HCT116 (cell line): ENCODE data around the gene LRRC3C. TPM values are rescaled to one million over a fixed set of nuclear protein-coding genes. Genes with fewer than 3 reads are reported as not detected.

Experiments
- ATAC-seq: fragments of 200-7000 bp; cut with Tn5 transposase; 2 replicates; pipeline ENCODE4 v1.9.1; 2020; ENCODE audit warnings: mild to moderate bottlenecking, moderate library complexity
- BruUV-seq: library from RNA; stranded (reverse); fragments of 400-500 nt; replicated peaks from 2 replicates; lab custom pipeline; 2021; lab: Mats Ljungman, UMichigan
- CTCF ChIA-PET: fragments of 300-600 bp; sonication (Branson Sonifier 250); formaldehyde crosslinking; loops from one replicate; lab custom pipeline; 2021; ENCODE audit warnings: antibody characterized with exemption; lab: Charles Lee
- POLR2A ChIA-PET: fragments of 300-600, 350-600 bp; sonication (Branson Sonifier 250); formaldehyde crosslinking; loops from one replicate; lab custom pipeline; 2021; ENCODE audit warnings: antibody characterized with exemption; lab: Charles Lee
- RAD21 ChIA-PET, 2 experiments: fragments of 300-600 bp; sonication (Branson Sonifier 250); formaldehyde crosslinking; loops; one replicate each; lab custom pipeline; 2023; ENCODE audit warnings: low total read pairs in 2 of 2; ENCODE audit not compliant: uncharacterized antibody in 2 of 2, unreplicated experiment in 2 of 2, low non-redundant PET in 1 of 2; lab: Charles Lee
- DNase-seq: peaks from one replicate; pipeline ENCODE4 v3.0.0-alpha.2; 2010; ENCODE audit warnings: low read depth, low spot score
- H2AFZ ChIP-seq: fragments of 200-600 bp; shearing (Covaris generic), sonication (generic); 2 replicates; pipeline ENCODE4 v1.6.1; 2017; ENCODE audit warnings: low read depth, mixed run types, mixed read lengths, antibody characterized with exemption, low read length; ENCODE audit not compliant: poor library complexity, severe bottlenecking
- H3K27ac ChIP-seq: 2 replicates; pipeline ENCODE4 v1.5.1; 2012; ENCODE audit warnings: low read depth, low read length
- H3K27me3 ChIP-seq: fragments of 200-600 bp; sonication (generic); 2 replicates; pipeline ENCODE4 v1.6.1; 2016; ENCODE audit warnings: mixed run types, low read length, mixed read lengths; ENCODE audit not compliant: insufficient read depth
- H3K36me3 ChIP-seq, 2 experiments: fragments of 200-500 bp in 1 of 2; fragments of 200-600 bp in 1 of 2; sonication (Bioruptor generic) in 1 of 2; sonication (generic) in 1 of 2; 2 replicates each; pipeline versions ENCODE4 v1.5.1 to v1.6.1; 2014 to 2016; ENCODE audit warnings: low read length in 2 of 2, inconsistent platforms in 1 of 2, mixed read lengths in 1 of 2, mixed run types in 1 of 2; ENCODE audit not compliant: insufficient read depth in 2 of 2, control insufficient read depth in 1 of 2
- H3K4me1 ChIP-seq, 2 experiments: fragments of 200-600 bp in 1 of 2; sonication (generic) in 1 of 2; 2 replicates each; pipeline versions ENCODE4 v1.5.1 to v1.6.1; 2012 to 2017; ENCODE audit warnings: low read length in 2 of 2, inconsistent platforms in 1 of 2, mild to moderate bottlenecking in 1 of 2, mixed read lengths in 1 of 2, mixed run types in 1 of 2, moderate library complexity in 1 of 2; ENCODE audit not compliant: insufficient read depth in 2 of 2, control insufficient read depth in 1 of 2
- H3K4me2 ChIP-seq: fragments of 200-600 bp; sonication (generic); 2 replicates; pipeline ENCODE4 v1.6.1; 2017; ENCODE audit warnings: mixed run types, low read length, mixed read lengths
- H3K4me3 ChIP-seq, 2 experiments: fragments of 200-600 bp in 1 of 2; sonication (generic) in 1 of 2; replicated peaks in 1 of 2; 2 replicates each; pipeline ENCODE4 v1.5.1; 2011 to 2016; ENCODE audit warnings: low read length in 2 of 2, control low read depth in 1 of 2, low read depth in 1 of 2, mild to moderate bottlenecking in 1 of 2, mixed read lengths in 1 of 2, mixed run types in 1 of 2
- H3K79me2 ChIP-seq: fragments of 200-600 bp; sonication (generic); 2 replicates; pipeline ENCODE4 v1.6.1; 2017; ENCODE audit warnings: mild to moderate bottlenecking, mixed run types, low read length, moderate library complexity, mixed read lengths; ENCODE audit not compliant: insufficient read depth
- H3K9ac ChIP-seq: fragments of 200-600 bp; sonication (generic); 2 replicates; pipeline ENCODE4 v1.6.1; 2016; ENCODE audit warnings: low read length, mixed read lengths
- H3K9me2 ChIP-seq: fragments of 200-600 bp; sonication (generic), shearing (Covaris generic); 2 replicates; pipeline ENCODE4 v1.6.1; 2017; ENCODE audit warnings: mixed run types, mild to moderate bottlenecking, moderate library complexity; ENCODE audit not compliant: insufficient read depth
- H3K9me3 ChIP-seq, 2 experiments: fragments of 200-500 bp in 1 of 2; fragments of 200-600 bp in 1 of 2; sonication (Bioruptor generic) in 1 of 2; sonication (generic) in 1 of 2; 2 replicates each; pipeline ENCODE4 v1.6.1; 2014 to 2017; ENCODE audit warnings: low read length in 2 of 2, mixed read lengths in 2 of 2, inconsistent platforms in 1 of 2, low read depth in 1 of 2, mild to moderate bottlenecking in 1 of 2, mixed run types in 1 of 2, moderate library complexity in 1 of 2; ENCODE audit not compliant: control insufficient read depth in 1 of 2, insufficient read depth in 1 of 2
- H4K20me1 ChIP-seq: fragments of 200-600 bp; sonication (generic), shearing (Covaris generic); 2 replicates; pipeline ENCODE4 v1.6.1; 2017; ENCODE audit warnings: mixed run types, mild to moderate bottlenecking, moderate library complexity; ENCODE audit not compliant: insufficient read depth
- EGR1 ChIP-seq: IDR thresholded peaks from 2 replicates; pipeline ENCODE4 v1.6.1; 2012; ENCODE audit warnings: low read depth
- ELF1 ChIP-seq: IDR thresholded peaks from 2 replicates; pipeline ENCODE4 v1.6.1; 2012; ENCODE audit warnings: low read depth, borderline replicate concordance
- EZH2 ChIP-seq: fragments of 200-600 bp; sonication (generic); IDR thresholded peaks from 2 replicates; pipeline ENCODE4 v1.6.1; 2017; ENCODE audit warnings: antibody characterized with exemption, mixed run types
- EZH2phosphoT487 ChIP-seq: fragments of 200-600 bp; IDR thresholded peaks from 2 replicates; pipeline ENCODE4 v1.6.1; 2018; ENCODE audit warnings: antibody characterized with exemption, borderline replicate concordance
- REST ChIP-seq: IDR thresholded peaks from 2 replicates; pipeline ENCODE4 v1.6.1; 2012; ENCODE audit warnings: low read depth
- intact Hi-C: fragments of 100-400 bp; cut with micrococcal nuclease; formaldehyde crosslinking; loops from 2 replicates; pipeline ENCODE4 v1.10.0; 2022
- total RNA-seq: library from RNA; stranded (reverse); gene quantifications from one replicate; pipeline ENCODE4 v1.2.1, GENCODE V29; 2021; ENCODE audit not compliant: unreplicated experiment
- TF ChIP-seq, protein P1 (sequence below): IDR thresholded peaks from 2 replicates; pipeline ENCODE4 v1.6.1; 2012

LRRC3C gene
- total RNA-seq, 1 experiment from 2014 or later, result not detected

DNA sequence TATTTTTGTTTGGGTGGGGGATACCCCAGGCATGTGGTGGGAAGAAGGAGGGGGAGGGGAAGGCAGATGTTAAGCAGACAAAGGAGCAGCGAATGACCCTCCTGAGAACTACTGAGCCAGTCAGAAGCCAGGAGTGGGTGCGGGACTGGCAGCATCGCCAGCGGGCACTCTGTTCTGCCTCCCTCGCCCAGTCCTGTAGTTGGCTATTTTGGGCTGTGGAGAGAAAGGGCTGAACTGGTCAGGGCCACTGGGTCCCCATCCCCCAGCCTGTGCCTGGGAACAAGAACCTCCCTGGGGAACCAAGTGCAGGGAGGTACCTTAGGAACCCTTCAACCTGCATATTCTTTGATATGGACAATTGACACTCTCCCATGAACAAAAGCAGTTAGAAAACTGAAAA, 6.4 kb downstream of the LRRC3C start:
- Histone ChIP-seq H4K20me1 (no peaks in the 10 kb centered on the region), H3K36me3 (no peaks in the 10 kb centered on the region), H3K79me2 (no peaks in the 10 kb centered on the region), H3K27me3 (no peaks in the 10 kb centered on the region), H3K4me2 (no peak overlapping the region), H3K27ac (no peak overlapping the region), H3K4me1 (peaks cover 22 to 30% of the 10 kb centered on the region in 2 experiments), H3K9ac (no peak overlapping the region), H3K9me2 (no peaks in the 10 kb centered on the region), H3K9me3 (no peaks in the 10 kb centered on the region), H3K4me3 (no peak overlapping the region), H2AFZ (no peak overlapping the region)
- ATAC-seq (no peak), DNase-seq (no peak)
- ChIA-PET RAD21 (no interaction called here), CTCF (no interaction called here), POLR2A (no interaction called here)
- intact Hi-C loops, result no loop called here
- no peak for TF ChIP-seq EZH2
- no TSS peak for BruUV-seq

- no peaks in the 10 kb centered on the region for H4K20me1 ChIP-seq
- ATAC-seq, result no peak
- H3K9me2 ChIP-seq, result no peaks in the 10 kb centered on the region
- H3K4me1 ChIP-seq, result peaks cover 19 to 26% of the 10 kb centered on the region in 2 experiments
- TF ChIP-seq EGR1, result no peak
- TF ChIP-seq, protein P1, sequence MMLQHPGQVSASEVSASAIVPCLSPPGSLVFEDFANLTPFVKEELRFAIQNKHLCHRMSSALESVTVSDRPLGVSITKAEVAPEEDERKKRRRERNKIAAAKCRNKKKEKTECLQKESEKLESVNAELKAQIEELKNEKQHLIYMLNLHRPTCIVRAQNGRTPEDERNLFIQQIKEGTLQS, result no peak
- no peak for TF ChIP-seq ELF1
- no peak for TF ChIP-seq EZH2phosphoT487
- TF ChIP-seq REST, result no peak
- H3K27me3 ChIP-seq, result no peaks in the 10 kb centered on the region
- H3K4me3 ChIP-seq, result no peak overlapping the region
- no TSS peak for BruUV-seq
- no peak overlapping the region for H3K4me2 ChIP-seq
- RAD21 ChIA-PET, result no interaction called here
- H2AFZ ChIP-seq, result no peak overlapping the region
- no peaks in the 10 kb centered on the region for H3K36me3 ChIP-seq
- CTCF ChIA-PET, result no interaction called here
- POLR2A ChIA-PET, result no interaction called here
- no peak for DNase-seq
- no peak overlapping the region for H3K27ac ChIP-seq
- intact Hi-C loops, result no loop called here
- no peaks in the 10 kb centered on the region for H3K9me3 ChIP-seq
- H3K79me2 ChIP-seq, result no peaks in the 10 kb centered on the region
- no peak overlapping the region for H3K9ac ChIP-seq
Observed at GRCh38 chr17:39934324-39934723, 6.8 kb downstream of the LRRC3C start.
